ENCODE measurements around the gene TEX11.

DNA sequence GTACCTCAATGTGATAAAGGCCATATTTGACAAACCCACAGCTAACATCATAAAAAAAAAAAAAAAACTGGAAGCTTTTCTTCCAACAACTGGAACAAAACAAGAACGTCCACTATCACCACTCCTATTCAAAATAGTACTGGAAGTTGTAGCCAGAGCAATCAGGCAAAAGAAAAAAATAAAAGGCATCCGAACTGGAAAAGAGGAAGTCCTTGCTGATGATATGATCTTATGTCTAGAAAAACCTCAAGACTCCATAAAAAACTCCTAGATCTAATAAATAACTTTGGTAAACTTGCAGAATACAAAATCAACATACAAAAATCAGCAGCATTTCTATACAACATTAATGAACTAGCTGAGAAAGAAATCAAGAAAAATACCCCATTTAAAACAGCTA, 134.3 kb downstream of the TEX11 start:
- no peak for TF ChIP-seq TAF1 (IDR thresholded peaks at IDR 0.05; ENCODE audit: low read depth, low read length)
- no peak for TF ChIP-seq POLR2AphosphoS5 (IDR thresholded peaks at IDR 0.05; ENCODE audit: low read depth, low read length)
- TF ChIP-seq SPI1 (IDR thresholded peaks at IDR 0.05; ENCODE audit: low read depth, low read length): no peak
